ENCODE measurements around the gene HCRT. TPM values are rescaled to one million over a fixed set of nuclear protein-coding genes. Genes with fewer than 3 reads are reported as not detected.

HCRT gene
- total RNA-seq, 2 experiments from 2014 or later, result not detected

DNA sequence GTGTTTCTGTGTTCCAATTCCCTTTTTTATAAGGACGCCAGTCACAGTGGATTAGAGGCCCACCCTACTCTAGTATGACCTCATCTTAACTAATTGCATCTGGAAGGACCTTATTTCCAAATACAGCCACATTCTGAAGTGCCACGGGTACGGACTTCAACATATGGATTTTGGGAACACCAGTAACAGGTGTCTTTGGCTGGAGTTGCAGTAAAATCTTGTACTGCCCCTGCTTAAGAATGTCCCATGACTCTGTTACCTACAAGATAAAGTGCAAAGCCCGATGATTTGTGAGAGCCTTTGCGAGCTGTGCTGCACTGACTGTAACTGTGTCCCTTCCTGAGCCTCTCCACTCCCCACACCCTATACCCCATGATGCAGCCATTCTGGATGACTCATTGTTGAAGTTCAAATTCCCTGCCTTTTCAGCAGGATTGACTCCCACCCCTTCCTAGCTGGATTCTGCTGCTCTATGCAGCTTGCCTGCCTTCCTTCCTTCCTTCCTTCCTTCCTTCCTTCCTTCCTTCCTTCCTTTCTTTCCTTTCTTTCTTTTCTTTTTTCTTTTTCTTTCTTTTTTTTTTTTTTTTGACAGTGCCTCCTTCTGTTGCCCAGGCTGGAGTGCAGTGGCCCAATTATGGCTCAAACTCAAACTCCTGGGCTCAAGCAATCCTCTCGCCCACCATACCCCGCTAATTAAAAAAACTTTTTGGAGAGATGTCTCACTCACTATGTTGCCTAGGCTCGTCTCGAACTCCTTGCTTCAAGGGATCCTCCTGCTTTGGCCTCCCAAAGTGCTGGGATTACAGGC lies 2.1 kb downstream of the HCRT start:
- Histone ChIP-seq H3K9me2 (ENCODE audit: insufficient read depth, low read length) (no peaks in the 10 kb centered on the region), H3K79me2 (ENCODE audit: insufficient read depth, low read depth, low read length) (no peaks in the 10 kb centered on the region), H3K4me1 (ENCODE audit: insufficient read depth, low read length, poor library complexity, severe bottlenecking) (peaks cover 27% of the 10 kb centered on the region), H3K4me2 (ENCODE audit: low read length) (peak overlapping the region; percentile 77), H3K4me3 (ENCODE audit: low read depth, low read length, poor library complexity, severe bottlenecking) (peak overlapping the region; percentile 61), H3K9me3 (ENCODE audit: low read length) (no peaks in the 10 kb centered on the region), H3K36me3 (ENCODE audit: insufficient read depth, low read length) (no peaks in the 10 kb centered on the region), H4K20me1 (ENCODE audit: insufficient read depth, low read length) (no peaks in the 10 kb centered on the region), H2AFZ (ENCODE audit: low read length) (peak overlapping the region; percentile 88; the same call in 1 of the 2 replicates), H3K27ac (ENCODE audit: low read depth, low read length, poor library complexity, severe bottlenecking) (no peak overlapping the region)
- DNase-seq (ENCODE audit: low spot score), result no peak
- intact Hi-C loops (cut with micrococcal nuclease; ENCODE audit: unreplicated experiment), result loop anchor here (5.0 to 10.0 kb wide), 2 partner anchors 51 to 222 kb away; no protein-coding TSS in a partner anchor
- ChIA-PET POLR2A (no interaction called here), CTCF (ENCODE audit: unreplicated experiment) (no interaction called here)
- TF ChIP-seq CTCF (conservative IDR thresholded peaks at IDR 0.05; ENCODE audit: low read length) (no peak), EZH2phosphoT487 (IDR thresholded peaks at IDR 0.05; ENCODE audit: borderline replicate concordance, low read depth, low read length) (no peak)
- BruUV-seq (replicated peaks), result no TSS peak

DNA sequence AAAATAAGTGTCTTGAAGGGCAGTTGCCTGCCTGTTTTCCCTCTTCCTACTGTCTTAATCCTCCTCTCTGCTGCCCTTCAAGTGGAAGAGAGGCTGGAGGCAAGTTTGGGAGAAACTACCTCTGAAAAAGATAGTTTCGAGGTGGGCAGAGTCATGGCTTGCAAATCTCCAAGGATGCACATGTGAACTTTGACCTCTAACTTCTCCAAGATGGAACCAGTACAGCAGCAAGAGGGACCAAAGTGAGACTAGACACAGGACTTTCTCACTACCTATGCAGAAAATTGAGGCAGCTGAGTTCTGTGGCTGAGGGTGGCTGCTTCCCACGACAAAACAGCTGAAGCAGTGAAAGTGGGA lies 3.4 kb downstream of the HCRT start:
- intact Hi-C loops (cut with micrococcal nuclease; ENCODE audit: unreplicated experiment), result loop anchor here (1.0 to 10.0 kb wide), 4 partner anchors 50 to 223 kb away; no protein-coding TSS in a partner anchor
- H3K4me1 ChIP-seq (ENCODE audit: insufficient read depth, low read length, poor library complexity, severe bottlenecking), result peaks cover 27% of the 10 kb centered on the region
- H3K4me3 ChIP-seq (ENCODE audit: low read depth, low read length, poor library complexity, severe bottlenecking), result no peak overlapping the region
- no peaks in the 10 kb centered on the region for H3K9me2 ChIP-seq (ENCODE audit: insufficient read depth, low read length)
- DNase-seq (ENCODE audit: low spot score), result no peak
- no peaks in the 10 kb centered on the region for H3K36me3 ChIP-seq (ENCODE audit: insufficient read depth, low read length)
- H3K9me3 ChIP-seq (ENCODE audit: low read length), result no peaks in the 10 kb centered on the region
- no peaks in the 10 kb centered on the region for H4K20me1 ChIP-seq (ENCODE audit: insufficient read depth, low read length)
- no peak overlapping the region for H3K27ac ChIP-seq (ENCODE audit: low read depth, low read length, poor library complexity, severe bottlenecking)
- POLR2A ChIA-PET, result interaction anchor here (0.5 to 0.7 kb wide), 2 partner anchors 28 to 265 kb away, joined by 3 to 5 read pairs; no protein-coding TSS in a partner anchor
- BruUV-seq (replicated peaks), result no TSS peak
- CTCF ChIA-PET (ENCODE audit: unreplicated experiment), result interaction anchor here (1.1 kb wide), 1 partner anchor 70 kb away, joined by 3 read pairs; the partner anchor contains the start of gene DHX58
- 0 out of 2 replicates have a peak overlapping the region, but pooled peaks have one; percentile 2 for H2AFZ ChIP-seq (ENCODE audit: low read length)
- TF ChIP-seq EZH2phosphoT487 (IDR thresholded peaks at IDR 0.05; ENCODE audit: borderline replicate concordance, low read depth, low read length) (no peak), CTCF (conservative IDR thresholded peaks at IDR 0.05; ENCODE audit: low read length) (no peak)
- no peaks in the 10 kb centered on the region for H3K79me2 ChIP-seq (ENCODE audit: insufficient read depth, low read depth, low read length)
- peak overlapping the region; percentile 63; the same call in 1 of the 2 replicates for H3K4me2 ChIP-seq (ENCODE audit: low read length)

All from OCI-LY7 (cell line).